H1 (cell line): ENCODE results near the gene DHRS3. TPM values are rescaled to one million over a fixed set of nuclear protein-coding genes. Genes with fewer than 3 reads are reported as not detected.

ENCODE experiments used
- MAFK ChIP-seq: IDR thresholded peaks from 2 replicates; pipeline ENCODE4 v1.6.1; 2012; ENCODE audit warnings: low read depth, mild to moderate bottlenecking, improper control_type of control experiment, low read length
- polyA plus RNA-seq, 7 experiments: library from polyadenylated mRNA; depleted of rRNA in 3 of 7; stranded (reverse) in 5 of 7; unstranded in 2 of 7; fragments of >200 nt in 5 of 7; fragments of 200-250 nt in 2 of 7; gene quantifications; 1 replicate in 5 of 7; 2 replicates in 1 of 7; 4 replicates in 1 of 7; pipeline versions ENCODE4 v1.2.1 to v1.2.3, GENCODE V29; 2011 to 2013; ENCODE audit warnings: missing spikeins in 2 of 7, mixed read lengths in 2 of 7
- total RNA-seq: library from RNA; stranded (reverse); fragmentation: NEBNext Ultra II Directional; extraction: Animal tissue kit (Norgen Biotek cat#: 25700); gene quantifications from 2 replicates; pipeline ENCODE4 v1.2.1, GENCODE V29; 2021

The DHRS3 gene
- total and polyA plus RNA-seq, 2 of the 8 experiments (the other 6 are each of a cell fraction or from before 2014, with no cell fraction given) = 32.5 to 36.4 TPM

- TF ChIP-seq MAFK = no peak
- TF ChIP-seq, all 59 proteins: peak for 0
Observed at GRCh38 chr1:12577020-12577419, 41.0 kb downstream of the DHRS3 start (continued).
